IMR-90 (cell line): ENCODE measurements around the gene MYL6. TPM values are rescaled to one million over a fixed set of nuclear protein-coding genes. Genes with fewer than 3 reads are reported as not detected.

Experiments
- ATAC-seq: fragments of 200-7000 bp; cut with Tn5 transposase; 2 replicates; pipeline ENCODE4 v1.9.1; 2020; ENCODE audit warnings: low read depth, mild to moderate bottlenecking, moderate library complexity
- BruUV-seq: library from RNA; stranded (reverse); fragments of 400-500 nt; replicated peaks from 2 replicates; lab custom pipeline; 2021; lab: Mats Ljungman, UMichigan
- CTCF ChIA-PET: fragments of 300-600 bp; formaldehyde crosslinking; extraction: SDS; loops from one replicate; lab custom pipeline; 2021; ENCODE audit warnings: antibody characterized with exemption; lab: Yijun Ruan, JAX
- POLR2A ChIA-PET: fragments of 300-600 bp; sonication (Branson Sonifier 250); formaldehyde crosslinking; loops from one replicate; lab custom pipeline; 2022; ENCODE audit warnings: antibody characterized with exemption; ENCODE audit not compliant: unreplicated experiment; lab: Charles Lee
- DNase-seq: peaks from one replicate; pipeline ENCODE4 v3.0.0; 2013
- H2AFZ ChIP-seq: replicated peaks from 2 replicates; pipeline ENCODE3; 2013; ENCODE audit warnings: low read length, mild to moderate bottlenecking; ENCODE audit not compliant: poor library complexity
- H2AK5ac ChIP-seq: 2 replicates; pipeline ENCODE4 v1.6.1; 2013; ENCODE audit warnings: low read depth, low read length, inconsistent platforms
- H2AK9ac ChIP-seq: replicated peaks from 2 replicates; pipeline ENCODE3; 2013; ENCODE audit warnings: mild to moderate bottlenecking, low read depth, low read length, moderate library complexity; ENCODE audit not compliant: poor library complexity
- H2BK120ac ChIP-seq: 2 replicates; pipeline ENCODE4 v1.6.1; 2013; ENCODE audit warnings: low read depth, low read length, inconsistent platforms
- H2BK15ac ChIP-seq: 3 replicates; pipeline ENCODE4 v1.6.1; 2013; ENCODE audit warnings: low read depth, low read length, inconsistent platforms
- H2BK20ac ChIP-seq: 2 replicates; pipeline ENCODE4 v1.6.1; 2013; ENCODE audit warnings: low read depth, mild to moderate bottlenecking, inconsistent platforms, low read length, moderate library complexity
- H2BK5ac ChIP-seq: 2 replicates; pipeline ENCODE4 v1.6.1; 2013; ENCODE audit warnings: mild to moderate bottlenecking, low read depth, low read length, inconsistent platforms; ENCODE audit not compliant: poor library complexity, severe bottlenecking
- H3K14ac ChIP-seq: replicated peaks from 2 replicates; pipeline ENCODE4 v1.6.1; 2013; ENCODE audit warnings: low read depth, low read length, inconsistent platforms
- H3K18ac ChIP-seq: 2 replicates; pipeline ENCODE4 v1.6.1; 2013; ENCODE audit warnings: low read depth, low read length, control low read depth
- H3K23ac ChIP-seq: 2 replicates; pipeline ENCODE4 v1.6.1; 2013; ENCODE audit warnings: low read depth, low read length, inconsistent platforms
- H3K27ac ChIP-seq: 2 replicates; pipeline ENCODE4 v1.5.1; 2013; ENCODE audit warnings: mild to moderate bottlenecking, control low read depth, low read length; ENCODE audit not compliant: insufficient read depth
- H3K27me3 ChIP-seq: 2 replicates; pipeline ENCODE4 v1.6.1; 2013; ENCODE audit warnings: low read length; ENCODE audit not compliant: control insufficient read depth, insufficient read depth
- H3K36me3 ChIP-seq: 2 replicates; pipeline ENCODE4 v1.6.1; 2013; ENCODE audit warnings: low read length, mixed read lengths; ENCODE audit not compliant: control insufficient read depth, insufficient read depth
- H3K4ac ChIP-seq: 2 replicates; pipeline ENCODE4 v1.6.1; 2013; ENCODE audit warnings: low read depth, low read length, inconsistent platforms
- H3K4me1 ChIP-seq: 2 replicates; pipeline ENCODE4 v1.6.1; 2013; ENCODE audit warnings: low read length, mixed read lengths; ENCODE audit not compliant: control insufficient read depth, insufficient read depth
- H3K4me2 ChIP-seq: 2 replicates; pipeline ENCODE4 v1.6.1; 2013; ENCODE audit warnings: low read depth, mild to moderate bottlenecking, control low read depth, low read length, moderate library complexity
- H3K4me3 ChIP-seq: 2 replicates; pipeline ENCODE4 v1.5.1; 2013; ENCODE audit warnings: low read depth, mild to moderate bottlenecking, control low read depth, low read length, moderate library complexity; ENCODE audit not compliant: insufficient read depth
- H3K56ac ChIP-seq: 2 replicates; pipeline ENCODE4 v1.6.1; 2013; ENCODE audit warnings: low read length, inconsistent platforms; ENCODE audit not compliant: insufficient read depth; ENCODE audit errors: extremely low read depth
- H3K79me1 ChIP-seq, 2 experiments: 2 replicates each; pipeline ENCODE4 v1.6.1; 2013; ENCODE audit warnings: low read length in 2 of 2, inconsistent platforms in 1 of 2, low read depth in 1 of 2
- H3K9ac ChIP-seq: 2 replicates; pipeline ENCODE4 v1.6.1; 2013; ENCODE audit warnings: low read depth, low read length, control low read depth
- H3K9me1 ChIP-seq: 2 replicates; pipeline ENCODE4 v1.6.1; 2013; ENCODE audit warnings: low read length, inconsistent platforms; ENCODE audit not compliant: insufficient read depth
- H3K9me3 ChIP-seq: 2 replicates; pipeline ENCODE4 v1.6.1; 2013; ENCODE audit warnings: low read length; ENCODE audit not compliant: control insufficient read depth, insufficient read depth
- H4K20me1 ChIP-seq: 2 replicates; pipeline ENCODE4 v1.6.1; 2013; ENCODE audit warnings: low read length, inconsistent platforms; ENCODE audit not compliant: insufficient read depth
- H4K5ac ChIP-seq: 2 replicates; pipeline ENCODE4 v1.6.1; 2013; ENCODE audit warnings: mild to moderate bottlenecking, low read depth, low read length, control low read depth
- H4K8ac ChIP-seq, 2 experiments: 2 replicates each; pipeline ENCODE4 v1.6.1; 2013; ENCODE audit warnings: low read depth in 2 of 2, low read length in 2 of 2, control low read depth in 1 of 2, inconsistent platforms in 1 of 2
- H4K91ac ChIP-seq: 2 replicates; pipeline ENCODE4 v1.6.1; 2013; ENCODE audit warnings: low read depth, low read length, inconsistent platforms; ENCODE audit not compliant: insufficient read depth
- BHLHE40 ChIP-seq: fragments of 150-350 bp; IDR thresholded peaks from 2 replicates; pipeline ENCODE4 v1.6.1; 2016; ENCODE audit warnings: mild to moderate bottlenecking, low read depth, low read length
- CHD1 ChIP-seq: IDR thresholded peaks from 2 replicates; pipeline ENCODE4 v1.6.1; 2012; ENCODE audit warnings: low read depth, low read length, improper control_type of control experiment
- FOS ChIP-seq: fragments of 150-350 bp; IDR thresholded peaks from 2 replicates; pipeline ENCODE4 v1.6.1; 2016; ENCODE audit warnings: low read depth, low read length
- MAFK ChIP-seq: IDR thresholded peaks from 2 replicates; pipeline ENCODE4 v1.6.1; 2012; ENCODE audit warnings: low read depth, low read length, improper control_type of control experiment
- MXI1 ChIP-seq: IDR thresholded peaks from 2 replicates; pipeline ENCODE4 v1.6.1; 2012; ENCODE audit warnings: low read depth, mild to moderate bottlenecking, low read length, moderate library complexity, borderline replicate concordance
- NFE2L2 ChIP-seq: fragments of 150-350 bp; IDR thresholded peaks from 2 replicates; pipeline ENCODE4 v1.6.1; 2016; ENCODE audit warnings: low read depth, mild to moderate bottlenecking, low read length
- RFX5 ChIP-seq: IDR thresholded peaks from 2 replicates; pipeline ENCODE4 v1.8.0; 2012; ENCODE audit warnings: low read depth, mild to moderate bottlenecking, low read length, moderate library complexity
- WGBS, 2 experiments: methylation state at CpG; one replicate each; pipeline versions ENCODE4 v1.1.5 to v1.1.7; 2013; ENCODE audit warnings: missing lambda C conversion rate in 2 of 2; ENCODE audit not compliant: insufficient read length in 1 of 2; ENCODE audit errors: extremely low coverage in 2 of 2; 5-methylcytosine and 5-hydroxymethylcytosine counted together
- dilution Hi-C: fragments of 300-500 bp; cut with HindIII; formaldehyde crosslinking; loops from one replicate; pipeline ENCODE4 v1.14.3; 2018; ENCODE audit warnings: low sequenced_read_pairs; ENCODE audit not compliant: unreplicated experiment
- in situ Hi-C: fragments of 300-500 bp; cut with MboI; formaldehyde crosslinking; loops from 3 replicates; pipeline ENCODE4 v1.14.3; 2019; ENCODE audit warnings: low sequenced_read_pairs, inconsistent platforms, mixed read lengths
- intact Hi-C: fragments of 100-400 bp; cut with micrococcal nuclease; formaldehyde crosslinking; loops from 2 replicates; pipeline ENCODE4 v1.10.0; 2022
- polyA plus RNA-seq, 3 experiments: library from polyadenylated mRNA; depleted of rRNA; stranded (reverse); fragments of >200 nt; gene quantifications; 2 replicates each; pipeline ENCODE4 v1.2.3, GENCODE V29; 2012; ENCODE audit warnings: low replicate concordance in 1 of 3
- total RNA-seq: library from RNA; depleted of rRNA; stranded (reverse); fragments of >200 nt; gene quantifications from 2 replicates; pipeline ENCODE4 v1.2.3, GENCODE V29; 2012

MYL6 gene
- total and polyA plus RNA-seq, 2 of the 4 experiments (the other 2 are of a cell fraction), result 4,816 to 6,979 TPM

- WGBS, 2 experiments, result 97% methylated on average over 6 of the region's 17 CpGs; no CpG with 5 or more reads in 1 of the 2 experiments
- intact Hi-C loops (no loop called here), dilution Hi-C loops (no loop called here), in situ Hi-C loops (no loop called here)
- Histone ChIP-seq H3K9ac (no peak overlapping the region; the same call in 1 of the 2 replicates), H3K9me1 (no peaks in the 10 kb centered on the region), H3K18ac (no peak overlapping the region), H3K23ac (no peak overlapping the region), H2AK9ac (peak overlapping the region; percentile 77), H3K79me1 (peaks cover 13 to 63% of the 10 kb centered on the region in 2 experiments), H3K27ac (no peak overlapping the region), H2AK5ac (0 out of 2 replicates have a peak overlapping the region, but pooled peaks have one; percentile 56), H3K4me3 (no peak overlapping the region), H3K14ac (no peak overlapping the region), H2BK5ac (no peak overlapping the region), H3K56ac (no peak overlapping the region), H4K8ac (peak overlapping the region in 1 of 2 experiments; percentile 36; a peak in 1 of 4 replicates), H4K91ac (no peak overlapping the region), H3K27me3 (no peaks in the 10 kb centered on the region), H4K20me1 (peaks cover 7% of the 10 kb centered on the region), H3K4me1 (peaks cover 7% of the 10 kb centered on the region), H2BK15ac (no peak overlapping the region), H3K4me2 (no peak overlapping the region), H3K4ac (no peak overlapping the region), H2AFZ (no peak overlapping the region), H2BK120ac (no peak overlapping the region), H3K36me3 (peaks cover 16% of the 10 kb centered on the region), H4K5ac (no peak overlapping the region), H3K9me3 (no peaks in the 10 kb centered on the region), H2BK20ac (no peak overlapping the region)
- ATAC-seq (no peak), DNase-seq (peak; percentile 24)
- ChIA-PET POLR2A (interaction anchor here (0.6 to 1.1 kb wide), 3 partner anchors 8 to 69 kb away, joined by 3 to 6 read pairs (median 3); partner anchors contain the start of genes ESYT1 and SMARCC2), CTCF (interaction anchor here (0.7 to 3.9 kb wide), 4 partner anchors 64 to 167 kb away, joined by 3 to 27 read pairs (median 3); partner anchors contain the start of genes RNF41 and SMARCC2)
- no peak for TF ChIP-seq FOS
- TF ChIP-seq MAFK, result peak; percentile 22; the same call in 1 of the 2 replicates
- no peak for TF ChIP-seq BHLHE40
- no peak for TF ChIP-seq RFX5
- no peak for TF ChIP-seq MXI1
- TF ChIP-seq NFE2L2, result no peak
- no peak for TF ChIP-seq CHD1
- BruUV-seq, result no TSS peak
Observed at GRCh38 chr12:56120158-56120846, 37.9 kb upstream of the MYL6 start.
